Measurements from ENCODE around the gene CYP4Z1. TPM values are rescaled to one million over a fixed set of nuclear protein-coding genes. Genes with fewer than 3 reads are reported as not detected.
"Not testable (repeated sequence)": the region's sequence is repeated elsewhere in the genome, so short reads cannot be mapped to it uniquely, and the experiment has no call there.

Gene CYP4Z1
- total RNA-seq, 1 donor from 2014 or later = not detected

GRCh38 chr1:47137198-47137597, 70.2 kb downstream of the CYP4Z1 start, which contains the start of gene CYP4A22:
TSS of gene CYP4A22 (plus strand) at chr1:47137441. CDS start at chr1:47137486, 45 bp downstream.
- Mint-ChIP-seq H3K4me3 (no peak within 1 kb of the TSS), H3K27ac (no peak within 1 kb of the TSS), H3K4me1 (ENCODE audit: low read depth) (no peaks in the 10 kb centered on the region), H3K27me3 (ENCODE audit: insufficient read depth) (peaks cover 5% of the 10 kb centered on the region), H3K9me3 (no peaks in the 10 kb centered on the region), H3K36me3 (ENCODE audit: low read depth) (no peaks in the 10 kb centered on the region)
- intact Hi-C loops (cut with micrococcal nuclease) = no loop called here
- no peak for DNase-seq (ENCODE audit: low spot score)

- H3K4me3 Mint-ChIP-seq = no peak overlapping the region
- H3K4me1 Mint-ChIP-seq (ENCODE audit: low read depth) = no peaks in the 10 kb centered on the region
- H3K27ac Mint-ChIP-seq = no peak overlapping the region
- no peaks in the 10 kb centered on the region for H3K36me3 Mint-ChIP-seq (ENCODE audit: low read depth)
- intact Hi-C loops (cut with micrococcal nuclease) = no loop called here
- H3K9me3 Mint-ChIP-seq = no peaks in the 10 kb centered on the region
- no peak for DNase-seq (ENCODE audit: low spot score)
- H3K27me3 Mint-ChIP-seq (ENCODE audit: insufficient read depth) = peaks cover 5% of the 10 kb centered on the region
Observed at GRCh38 chr1:47137925-47138615, 71.0 kb downstream of the CYP4Z1 start.

- intact Hi-C loops (cut with micrococcal nuclease); H3K4me3 Mint-ChIP-seq; DNase-seq (ENCODE audit: low spot score): not testable (repeated sequence)
Observed at GRCh38 chr1:47140358-47140757, 73.3 kb downstream of the CYP4Z1 start.

GRCh38 chr1:47143654-47144053, 76.6 kb downstream of the CYP4Z1 start:
- H3K9me3 Mint-ChIP-seq; H3K36me3 Mint-ChIP-seq (ENCODE audit: low read depth); intact Hi-C loops (cut with micrococcal nuclease); DNase-seq (ENCODE audit: low spot score); H3K4me1 Mint-ChIP-seq (ENCODE audit: low read depth); H3K27ac Mint-ChIP-seq; H3K27me3 Mint-ChIP-seq (ENCODE audit: insufficient read depth); H3K4me3 Mint-ChIP-seq: not testable (repeated sequence)

More at GRCh38 chr1:47140358-47140757, 73.3 kb downstream of the CYP4Z1 start:
- not testable (repeated sequence) for H3K4me1 Mint-ChIP-seq (ENCODE audit: low read depth); H3K27ac Mint-ChIP-seq; H3K9me3 Mint-ChIP-seq; H3K36me3 Mint-ChIP-seq (ENCODE audit: low read depth); H3K27me3 Mint-ChIP-seq (ENCODE audit: insufficient read depth)

- H3K36me3 Mint-ChIP-seq (ENCODE audit: low read depth); intact Hi-C loops (cut with micrococcal nuclease); H3K4me1 Mint-ChIP-seq (ENCODE audit: low read depth); H3K27ac Mint-ChIP-seq; H3K9me3 Mint-ChIP-seq; H3K4me3 Mint-ChIP-seq; DNase-seq (ENCODE audit: low spot score); H3K27me3 Mint-ChIP-seq (ENCODE audit: insufficient read depth): not testable (repeated sequence)
Observed at GRCh38 chr1:47146495-47146894, 79.5 kb downstream of the CYP4Z1 start.

- Mint-ChIP-seq H3K4me1 (ENCODE audit: low read depth) (no peaks in the 10 kb centered on the region), H3K9me3 (no peaks in the 10 kb centered on the region)
Observed at GRCh38 chr1:47147047-47147785, 80.2 kb downstream of the CYP4Z1 start.

GRCh38 chr1:47149162-47149561, 82.1 kb downstream of the CYP4Z1 start:
- H3K4me1 Mint-ChIP-seq (ENCODE audit: low read depth); H3K9me3 Mint-ChIP-seq; H3K27me3 Mint-ChIP-seq (ENCODE audit: insufficient read depth); H3K4me3 Mint-ChIP-seq; intact Hi-C loops (cut with micrococcal nuclease); H3K36me3 Mint-ChIP-seq (ENCODE audit: low read depth); H3K27ac Mint-ChIP-seq; DNase-seq (ENCODE audit: low spot score): not testable (repeated sequence)

More at GRCh38 chr1:47147047-47147785, 80.2 kb downstream of the CYP4Z1 start:
- Mint-ChIP-seq H3K4me3 (no peak overlapping the region), H3K27ac (no peak overlapping the region), H3K36me3 (ENCODE audit: low read depth) (no peaks in the 10 kb centered on the region), H3K27me3 (ENCODE audit: insufficient read depth) (peaks cover 3% of the 10 kb centered on the region)
- no peak for DNase-seq (ENCODE audit: low spot score)
- intact Hi-C loops (cut with micrococcal nuclease) = no loop called here

- H3K9me3 Mint-ChIP-seq; H3K27ac Mint-ChIP-seq; H3K4me3 Mint-ChIP-seq; H3K27me3 Mint-ChIP-seq (ENCODE audit: insufficient read depth); H3K4me1 Mint-ChIP-seq (ENCODE audit: low read depth); H3K36me3 Mint-ChIP-seq (ENCODE audit: low read depth); intact Hi-C loops (cut with micrococcal nuclease); DNase-seq (ENCODE audit: low spot score): not testable (repeated sequence)
Observed at GRCh38 chr1:47156457-47156856, 89.4 kb downstream of the CYP4Z1 start.

GRCh38 chr1:47157957-47158356, 90.9 kb downstream of the CYP4Z1 start:
- H3K9me3 Mint-ChIP-seq; H3K36me3 Mint-ChIP-seq (ENCODE audit: low read depth); H3K4me3 Mint-ChIP-seq; H3K27ac Mint-ChIP-seq; DNase-seq (ENCODE audit: low spot score); H3K4me1 Mint-ChIP-seq (ENCODE audit: low read depth); intact Hi-C loops (cut with micrococcal nuclease): not testable (repeated sequence)
- H3K27me3 Mint-ChIP-seq (ENCODE audit: insufficient read depth) = peaks cover 12% of the 10 kb centered on the region

- H3K4me1 Mint-ChIP-seq (ENCODE audit: low read depth) = no peaks in the 10 kb centered on the region
- H3K27ac Mint-ChIP-seq = no peak overlapping the region
- DNase-seq (ENCODE audit: low spot score) = no peak
- peaks cover 13% of the 10 kb centered on the region for H3K27me3 Mint-ChIP-seq (ENCODE audit: insufficient read depth)
- H3K4me3 Mint-ChIP-seq = no peak overlapping the region
- no peaks in the 10 kb centered on the region for H3K36me3 Mint-ChIP-seq (ENCODE audit: low read depth)
- peaks cover 5% of the 10 kb centered on the region for H3K9me3 Mint-ChIP-seq
- intact Hi-C loops (cut with micrococcal nuclease) = no loop called here
Observed at GRCh38 chr1:47160716-47161115, 93.7 kb downstream of the CYP4Z1 start.

- H3K4me3 Mint-ChIP-seq = no peak overlapping the region
- DNase-seq (ENCODE audit: low spot score) = no peak
- no peak overlapping the region for H3K27ac Mint-ChIP-seq
- peaks cover under 1% of the 10 kb centered on the region for H3K9me3 Mint-ChIP-seq
- H3K27me3 Mint-ChIP-seq (ENCODE audit: insufficient read depth) = peaks cover 11% of the 10 kb centered on the region
- H3K4me1 Mint-ChIP-seq (ENCODE audit: low read depth) = no peaks in the 10 kb centered on the region
- intact Hi-C loops (cut with micrococcal nuclease) = no loop called here
- H3K36me3 Mint-ChIP-seq (ENCODE audit: low read depth) = no peaks in the 10 kb centered on the region
Observed at GRCh38 chr1:47161298-47162040, 94.4 kb downstream of the CYP4Z1 start.

GRCh38 chr1:47164552-47164951, 97.5 kb downstream of the CYP4Z1 start:
- intact Hi-C loops (cut with micrococcal nuclease) = no loop called here
- Mint-ChIP-seq H3K36me3 (ENCODE audit: low read depth) (no peaks in the 10 kb centered on the region), H3K27ac (no peak overlapping the region), H3K4me1 (ENCODE audit: low read depth) (no peaks in the 10 kb centered on the region), H3K4me3 (no peak overlapping the region), H3K9me3 (no peaks in the 10 kb centered on the region), H3K27me3 (ENCODE audit: insufficient read depth) (peaks cover 14% of the 10 kb centered on the region)
- DNase-seq (ENCODE audit: low spot score) = no peak
